HepG2 (cell line): ENCODE measurements around the gene FXR2. TPM values are rescaled to one million over a fixed set of nuclear protein-coding genes. Genes with fewer than 3 reads are reported as not detected.

Experiments
- KDM4B ChIP-seq: sonication (generic); formaldehyde crosslinking; IDR thresholded peaks from 2 replicates; pipeline ENCODE4 v1.4.0; 2020; ENCODE audit warnings: missing genetic modification reagents
- KLF12 ChIP-seq: sonication (generic); formaldehyde crosslinking; IDR thresholded peaks from 2 replicates; pipeline ENCODE4 v1.4.0; 2020; ENCODE audit warnings: missing genetic modification reagents, borderline replicate concordance
- RELA ChIP-seq: sonication (generic); formaldehyde crosslinking; IDR thresholded peaks from 2 replicates; pipeline ENCODE4 v1.4.0; 2020; ENCODE audit warnings: missing genetic modification reagents
- ZBTB7A ChIP-seq: sonication (generic); formaldehyde crosslinking; IDR thresholded peaks from 2 replicates; pipeline ENCODE4 v1.8.0; 2022; ENCODE audit warnings: mild to moderate bottlenecking, missing genetic modification reagents
- ZMYM4 ChIP-seq: sonication (generic); formaldehyde crosslinking; IDR thresholded peaks from 2 replicates; pipeline ENCODE4 v1.8.1; 2023; ENCODE audit warnings: mild to moderate bottlenecking, missing genetic modification reagents
- ZNF605 ChIP-seq: sonication (generic); formaldehyde crosslinking; IDR thresholded peaks from 2 replicates; pipeline ENCODE4 v1.8.0; 2022; ENCODE audit warnings: mild to moderate bottlenecking, missing genetic modification reagents
- ZNF75D ChIP-seq: sonication (generic); formaldehyde crosslinking; IDR thresholded peaks from 2 replicates; pipeline ENCODE4 v1.8.1; 2023; ENCODE audit warnings: missing genetic modification reagents, mild to moderate bottlenecking, borderline replicate concordance
- polyA plus RNA-seq, 8 experiments: library from polyadenylated mRNA; depleted of rRNA in 3 of 8; stranded (reverse) in 7 of 8; unstranded in 1 of 8; fragments of >200 nt; fragmentation: Illumina TruSeq in 4 of 8; extraction: Trizol in 4 of 8; gene quantifications; 2 replicates each; pipeline versions ENCODE4 v1.2.1 to v1.2.3, GENCODE V29; 2011 to 2016; ENCODE audit warnings: low read depth in 4 of 8, missing spikeins in 1 of 8, mixed read lengths in 1 of 8; ENCODE audit not compliant: insufficient read depth in 1 of 8
- total RNA-seq, 5 experiments: library from RNA; depleted of rRNA; stranded (reverse); fragments of >200 nt; fragmentation: Illumina TruSeq; extraction: Trizol; gene quantifications; 2 replicates each; pipeline ENCODE4 v1.2.3, GENCODE V29; 2016; ENCODE audit warnings: low read depth in 1 of 5
- TF ChIP-seq, protein P1 (sequence below): IDR thresholded peaks from 2 replicates; pipeline ENCODE4 v1.6.1; 2016; ENCODE audit warnings: missing compliant biosample characterization, missing genetic modification reagents, borderline replicate concordance
- TF ChIP-seq, protein P2 (sequence below): sonication (generic); IDR thresholded peaks from 2 replicates; pipeline ENCODE4 v1.6.1; 2016; ENCODE audit warnings: low read depth, borderline replicate concordance
- TF ChIP-seq, protein P3 (sequence below): sonication (generic); formaldehyde crosslinking; IDR thresholded peaks from one replicate; pipeline ENCODE4 v1.5.1; 2020; ENCODE audit warnings: mild to moderate bottlenecking, missing genetic modification reagents; ENCODE audit errors: not compliant biosample characterization
- TF ChIP-seq, protein P4 (sequence below): sonication (generic); formaldehyde crosslinking; IDR thresholded peaks from 2 replicates; pipeline ENCODE4 v1.4.0; 2020; ENCODE audit warnings: missing genetic modification reagents
- TF ChIP-seq, protein P5 (sequence below): IDR thresholded peaks from 2 replicates; pipeline ENCODE4 v1.6.1; 2016; ENCODE audit warnings: missing genetic modification reagents, missing compliant biosample characterization

Gene FXR2
- total and polyA plus RNA-seq, 2 of the 13 experiments (the other 11 are each of a cell fraction or from before 2014, with no cell fraction given), result 20.9 to 24.4 TPM

GRCh38 chr17:7557147-7557764 lies 57.4 kb downstream of the FXR2 start (continued):
- no peak for TF ChIP-seq ZNF605 (CRISPR knock-in tag)
- TF ChIP-seq, protein P1, sequence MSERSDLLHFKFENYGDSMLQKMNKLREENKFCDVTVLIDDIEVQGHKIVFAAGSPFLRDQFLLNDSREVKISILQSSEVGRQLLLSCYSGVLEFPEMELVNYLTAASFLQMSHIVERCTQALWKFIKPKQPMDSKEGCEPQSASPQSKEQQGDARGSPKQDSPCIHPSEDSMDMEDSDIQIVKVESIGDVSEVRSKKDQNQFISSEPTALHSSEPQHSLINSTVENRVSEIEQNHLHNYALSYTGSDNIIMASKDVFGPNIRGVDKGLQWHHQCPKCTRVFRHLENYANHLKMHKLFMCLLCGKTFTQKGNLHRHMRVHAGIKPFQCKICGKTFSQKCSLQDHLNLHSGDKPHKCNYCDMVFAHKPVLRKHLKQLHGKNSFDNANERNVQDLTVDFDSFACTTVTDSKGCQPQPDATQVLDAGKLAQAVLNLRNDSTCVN, result 0 out of 2 replicates have a peak, but pooled peaks have one; percentile 61
- TF ChIP-seq, protein P2, sequence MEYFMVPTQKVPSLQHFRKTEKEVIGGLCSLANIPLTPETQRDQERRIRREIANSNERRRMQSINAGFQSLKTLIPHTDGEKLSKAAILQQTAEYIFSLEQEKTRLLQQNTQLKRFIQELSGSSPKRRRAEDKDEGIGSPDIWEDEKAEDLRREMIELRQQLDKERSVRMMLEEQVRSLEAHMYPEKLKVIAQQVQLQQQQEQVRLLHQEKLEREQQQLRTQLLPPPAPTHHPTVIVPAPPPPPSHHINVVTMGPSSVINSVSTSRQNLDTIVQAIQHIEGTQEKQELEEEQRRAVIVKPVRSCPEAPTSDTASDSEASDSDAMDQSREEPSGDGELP, result 0 out of 2 replicates have a peak, but pooled peaks have one; percentile 14
- TF ChIP-seq, protein P3, sequence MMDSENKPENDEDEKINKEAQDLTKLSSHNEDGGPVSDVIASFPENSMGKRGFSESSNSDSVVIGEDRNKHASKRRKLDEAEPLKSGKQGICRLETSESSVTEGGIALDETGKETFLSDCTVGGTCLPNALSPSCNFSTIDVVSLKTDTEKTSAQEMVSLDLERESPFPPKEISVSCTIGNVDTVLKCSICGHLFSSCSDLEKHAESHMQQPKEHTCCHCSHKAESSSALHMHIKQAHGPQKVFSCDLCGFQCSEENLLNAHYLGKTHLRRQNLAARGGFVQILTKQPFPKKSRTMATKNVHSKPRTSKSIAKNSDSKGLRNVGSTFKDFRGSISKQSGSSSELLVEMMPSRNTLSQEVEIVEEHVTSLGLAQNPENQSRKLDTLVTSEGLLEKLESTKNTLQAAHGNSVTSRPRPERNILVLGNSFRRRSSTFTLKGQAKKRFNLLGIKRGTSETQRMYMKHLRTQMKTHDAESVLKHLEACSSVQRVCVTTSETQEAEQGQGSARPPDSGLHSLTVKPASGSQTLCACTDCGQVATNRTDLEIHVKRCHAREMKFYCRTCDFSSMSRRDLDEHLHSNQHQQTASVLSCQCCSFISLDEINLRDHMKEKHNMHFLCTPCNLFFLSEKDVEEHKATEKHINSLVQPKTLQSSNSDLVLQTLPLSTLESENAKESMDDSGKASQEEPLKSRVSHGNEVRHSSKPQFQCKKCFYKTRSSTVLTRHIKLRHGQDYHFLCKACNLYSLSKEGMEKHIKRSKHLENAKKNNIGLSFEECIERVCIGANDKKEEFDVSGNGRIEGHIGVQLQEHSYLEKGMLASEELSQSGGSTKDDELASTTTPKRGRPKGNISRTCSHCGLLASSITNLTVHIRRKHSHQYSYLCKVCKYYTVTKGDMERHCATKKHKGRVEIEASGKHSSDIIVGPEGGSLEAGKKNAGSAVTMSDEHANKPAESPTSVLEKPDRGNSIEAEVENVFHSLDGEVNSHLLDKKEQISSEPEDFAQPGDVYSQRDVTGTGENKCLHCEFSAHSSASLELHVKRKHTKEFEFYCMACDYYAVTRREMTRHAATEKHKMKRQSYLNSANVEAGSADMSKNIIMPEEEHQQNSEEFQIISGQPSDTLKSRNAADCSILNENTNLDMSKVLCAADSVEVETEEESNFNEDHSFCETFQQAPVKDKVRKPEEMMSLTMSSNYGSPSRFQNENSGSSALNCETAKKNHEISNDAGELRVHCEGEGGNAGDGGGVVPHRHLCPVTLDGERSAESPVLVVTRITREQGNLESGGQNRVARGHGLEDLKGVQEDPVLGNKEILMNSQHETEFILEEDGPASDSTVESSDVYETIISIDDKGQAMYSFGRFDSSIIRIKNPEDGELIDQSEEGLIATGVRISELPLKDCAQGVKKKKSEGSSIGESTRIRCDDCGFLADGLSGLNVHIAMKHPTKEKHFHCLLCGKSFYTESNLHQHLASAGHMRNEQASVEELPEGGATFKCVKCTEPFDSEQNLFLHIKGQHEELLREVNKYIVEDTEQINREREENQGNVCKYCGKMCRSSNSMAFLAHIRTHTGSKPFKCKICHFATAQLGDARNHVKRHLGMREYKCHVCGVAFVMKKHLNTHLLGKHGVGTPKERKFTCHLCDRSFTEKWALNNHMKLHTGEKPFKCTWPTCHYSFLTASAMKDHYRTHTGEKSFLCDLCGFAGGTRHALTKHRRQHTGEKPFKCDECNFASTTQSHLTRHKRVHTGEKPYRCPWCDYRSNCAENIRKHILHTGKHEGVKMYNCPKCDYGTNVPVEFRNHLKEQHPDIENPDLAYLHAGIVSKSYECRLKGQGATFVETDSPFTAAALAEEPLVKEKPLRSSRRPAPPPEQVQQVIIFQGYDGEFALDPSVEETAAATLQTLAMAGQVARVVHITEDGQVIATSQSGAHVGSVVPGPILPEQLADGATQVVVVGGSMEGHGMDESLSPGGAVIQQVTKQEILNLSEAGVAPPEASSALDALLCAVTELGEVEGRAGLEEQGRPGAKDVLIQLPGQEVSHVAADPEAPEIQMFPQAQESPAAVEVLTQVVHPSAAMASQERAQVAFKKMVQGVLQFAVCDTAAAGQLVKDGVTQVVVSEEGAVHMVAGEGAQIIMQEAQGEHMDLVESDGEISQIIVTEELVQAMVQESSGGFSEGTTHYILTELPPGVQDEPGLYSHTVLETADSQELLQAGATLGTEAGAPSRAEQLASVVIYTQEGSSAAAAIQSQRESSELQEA (CRISPR knock-in tag), result no peak
- TF ChIP-seq, protein P4, sequence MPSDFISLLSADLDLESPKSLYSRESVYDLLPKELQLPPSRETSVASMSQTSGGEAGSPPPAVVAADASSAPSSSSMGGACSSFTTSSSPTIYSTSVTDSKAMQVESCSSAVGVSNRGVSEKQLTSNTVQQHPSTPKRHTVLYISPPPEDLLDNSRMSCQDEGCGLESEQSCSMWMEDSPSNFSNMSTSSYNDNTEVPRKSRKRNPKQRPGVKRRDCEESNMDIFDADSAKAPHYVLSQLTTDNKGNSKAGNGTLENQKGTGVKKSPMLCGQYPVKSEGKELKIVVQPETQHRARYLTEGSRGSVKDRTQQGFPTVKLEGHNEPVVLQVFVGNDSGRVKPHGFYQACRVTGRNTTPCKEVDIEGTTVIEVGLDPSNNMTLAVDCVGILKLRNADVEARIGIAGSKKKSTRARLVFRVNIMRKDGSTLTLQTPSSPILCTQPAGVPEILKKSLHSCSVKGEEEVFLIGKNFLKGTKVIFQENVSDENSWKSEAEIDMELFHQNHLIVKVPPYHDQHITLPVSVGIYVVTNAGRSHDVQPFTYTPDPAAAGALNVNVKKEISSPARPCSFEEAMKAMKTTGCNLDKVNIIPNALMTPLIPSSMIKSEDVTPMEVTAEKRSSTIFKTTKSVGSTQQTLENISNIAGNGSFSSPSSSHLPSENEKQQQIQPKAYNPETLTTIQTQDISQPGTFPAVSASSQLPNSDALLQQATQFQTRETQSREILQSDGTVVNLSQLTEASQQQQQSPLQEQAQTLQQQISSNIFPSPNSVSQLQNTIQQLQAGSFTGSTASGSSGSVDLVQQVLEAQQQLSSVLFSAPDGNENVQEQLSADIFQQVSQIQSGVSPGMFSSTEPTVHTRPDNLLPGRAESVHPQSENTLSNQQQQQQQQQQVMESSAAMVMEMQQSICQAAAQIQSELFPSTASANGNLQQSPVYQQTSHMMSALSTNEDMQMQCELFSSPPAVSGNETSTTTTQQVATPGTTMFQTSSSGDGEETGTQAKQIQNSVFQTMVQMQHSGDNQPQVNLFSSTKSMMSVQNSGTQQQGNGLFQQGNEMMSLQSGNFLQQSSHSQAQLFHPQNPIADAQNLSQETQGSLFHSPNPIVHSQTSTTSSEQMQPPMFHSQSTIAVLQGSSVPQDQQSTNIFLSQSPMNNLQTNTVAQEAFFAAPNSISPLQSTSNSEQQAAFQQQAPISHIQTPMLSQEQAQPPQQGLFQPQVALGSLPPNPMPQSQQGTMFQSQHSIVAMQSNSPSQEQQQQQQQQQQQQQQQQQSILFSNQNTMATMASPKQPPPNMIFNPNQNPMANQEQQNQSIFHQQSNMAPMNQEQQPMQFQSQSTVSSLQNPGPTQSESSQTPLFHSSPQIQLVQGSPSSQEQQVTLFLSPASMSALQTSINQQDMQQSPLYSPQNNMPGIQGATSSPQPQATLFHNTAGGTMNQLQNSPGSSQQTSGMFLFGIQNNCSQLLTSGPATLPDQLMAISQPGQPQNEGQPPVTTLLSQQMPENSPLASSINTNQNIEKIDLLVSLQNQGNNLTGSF (CRISPR knock-in tag), result peak; percentile 55; the same call in 1 of the 2 replicates
- TF ChIP-seq, protein P5, sequence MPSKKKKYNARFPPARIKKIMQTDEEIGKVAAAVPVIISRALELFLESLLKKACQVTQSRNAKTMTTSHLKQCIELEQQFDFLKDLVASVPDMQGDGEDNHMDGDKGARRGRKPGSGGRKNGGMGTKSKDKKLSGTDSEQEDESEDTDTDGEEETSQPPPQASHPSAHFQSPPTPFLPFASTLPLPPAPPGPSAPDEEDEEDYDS (CRISPR knock-in tag), result 0 out of 2 replicates have a peak, but pooled peaks have one; percentile 31
- TF ChIP-seq ZNF75D (CRISPR knock-in tag), result no peak
- no peak for TF ChIP-seq ZMYM4 (CRISPR knock-in tag)
- peak; percentile 56; the same call in 1 of the 2 replicates for TF ChIP-seq ZBTB7A (CRISPR knock-in tag)
- no peak for TF ChIP-seq RELA (CRISPR knock-in tag)
- 0 out of 2 replicates have a peak, but pooled peaks have one; percentile 24 for TF ChIP-seq KDM4B (CRISPR knock-in tag)
- peak; percentile 56; the same call in 1 of the 2 replicates for TF ChIP-seq KLF12 (CRISPR knock-in tag)
